Measurements from ENCODE around the gene DNM3.

DNA sequence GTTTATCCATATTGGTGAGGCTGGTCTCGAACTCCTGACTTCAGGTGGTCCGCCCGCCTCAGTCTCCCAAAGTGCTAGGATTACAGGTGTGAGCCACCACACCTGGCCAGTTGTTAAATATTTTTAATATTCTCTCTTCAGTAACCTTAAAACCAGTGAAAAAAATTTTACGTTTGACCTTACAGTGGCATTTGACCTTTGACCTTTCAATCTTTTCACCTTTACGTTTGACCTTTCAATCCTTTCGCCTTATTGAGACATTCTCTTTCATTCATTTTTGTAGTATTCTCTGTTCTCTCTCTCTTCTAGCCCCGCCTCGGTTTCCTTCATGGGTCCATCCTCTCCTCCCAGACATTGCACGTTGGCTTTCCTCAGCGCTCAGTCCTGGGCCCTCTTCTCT, 277.9 kb downstream of the DNM3 start:
- TF ChIP-seq, protein P1, sequence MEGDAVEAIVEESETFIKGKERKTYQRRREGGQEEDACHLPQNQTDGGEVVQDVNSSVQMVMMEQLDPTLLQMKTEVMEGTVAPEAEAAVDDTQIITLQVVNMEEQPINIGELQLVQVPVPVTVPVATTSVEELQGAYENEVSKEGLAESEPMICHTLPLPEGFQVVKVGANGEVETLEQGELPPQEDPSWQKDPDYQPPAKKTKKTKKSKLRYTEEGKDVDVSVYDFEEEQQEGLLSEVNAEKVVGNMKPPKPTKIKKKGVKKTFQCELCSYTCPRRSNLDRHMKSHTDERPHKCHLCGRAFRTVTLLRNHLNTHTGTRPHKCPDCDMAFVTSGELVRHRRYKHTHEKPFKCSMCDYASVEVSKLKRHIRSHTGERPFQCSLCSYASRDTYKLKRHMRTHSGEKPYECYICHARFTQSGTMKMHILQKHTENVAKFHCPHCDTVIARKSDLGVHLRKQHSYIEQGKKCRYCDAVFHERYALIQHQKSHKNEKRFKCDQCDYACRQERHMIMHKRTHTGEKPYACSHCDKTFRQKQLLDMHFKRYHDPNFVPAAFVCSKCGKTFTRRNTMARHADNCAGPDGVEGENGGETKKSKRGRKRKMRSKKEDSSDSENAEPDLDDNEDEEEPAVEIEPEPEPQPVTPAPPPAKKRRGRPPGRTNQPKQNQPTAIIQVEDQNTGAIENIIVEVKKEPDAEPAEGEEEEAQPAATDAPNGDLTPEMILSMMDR (IDR thresholded peaks at IDR 0.05; ENCODE audit: low read depth, low read length), result no peak
- no peak for TF ChIP-seq POLR2A (IDR thresholded peaks at IDR 0.05; ENCODE audit: extremely low read depth, insufficient read length)
